ENCODE data around the gene PRXL2B. TPM values are rescaled to one million over a fixed set of nuclear protein-coding genes. Genes with fewer than 3 reads are reported as not detected.

PRXL2B gene
- total RNA-seq, 1 experiment from 2014 or later: 40.7 TPM

DNA sequence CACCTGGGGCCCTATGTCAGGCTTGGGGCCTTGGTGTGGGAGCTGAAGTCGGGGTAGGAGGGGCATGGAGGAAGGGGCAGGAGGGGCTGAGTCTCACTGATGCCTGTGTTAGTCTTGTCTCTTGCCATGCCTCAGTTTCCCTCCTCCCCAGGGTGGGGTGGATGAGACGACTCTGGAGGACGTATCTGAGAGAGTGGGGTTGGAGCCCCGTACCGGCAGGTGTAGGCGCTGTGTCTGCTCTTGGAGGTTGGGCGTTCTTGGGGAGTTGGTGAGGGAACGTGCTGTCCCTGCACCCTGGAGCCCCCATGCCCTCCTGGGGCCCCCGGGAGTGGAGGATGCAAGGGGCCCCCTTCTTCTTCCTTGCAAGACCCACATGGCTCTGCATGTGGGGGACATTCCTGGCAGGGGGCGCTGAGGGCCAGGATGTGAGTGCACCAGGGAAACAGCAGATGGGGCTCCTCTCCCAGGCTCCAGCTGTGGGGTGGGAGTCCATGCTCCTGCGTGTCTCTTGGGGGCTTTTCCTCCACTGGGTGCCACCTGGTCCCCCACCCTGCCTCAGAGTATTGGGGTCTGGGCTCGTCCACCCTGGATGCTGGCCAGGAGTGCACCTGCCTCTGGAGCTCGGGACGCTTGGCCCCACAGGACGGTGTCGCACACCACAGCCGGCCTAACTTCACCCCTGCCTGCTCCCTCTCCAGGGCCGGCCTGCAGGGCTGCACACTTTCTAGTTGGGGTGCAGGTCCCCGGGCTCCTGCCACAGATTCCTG, 31.8 kb upstream of the PRXL2B start:
- no peaks in the 10 kb centered on the region for H3K27me3 ChIP-seq (ENCODE audit: insufficient read depth, low read length)
- H2BK120ac ChIP-seq (ENCODE audit: low read depth, low read length, poor library complexity, severe bottlenecking): no peak overlapping the region
- H2BK5ac ChIP-seq (ENCODE audit: insufficient read length, low read length): no peak overlapping the region
- no peaks in the 10 kb centered on the region for H3K9me3 ChIP-seq (ENCODE audit: control insufficient read depth, low read depth, low read length)
- no peaks in the 10 kb centered on the region for H4K20me1 ChIP-seq (ENCODE audit: control insufficient read depth, insufficient read depth, insufficient read length)
- no peak overlapping the region for H2BK12ac ChIP-seq (ENCODE audit: insufficient read length, low read depth, low read length)
- no peak overlapping the region for H2AFZ ChIP-seq (ENCODE audit: low read length)
- no peaks in the 10 kb centered on the region for H3K4me1 ChIP-seq (ENCODE audit: insufficient read depth, low read length)
- no peak overlapping the region for H2AK5ac ChIP-seq (ENCODE audit: insufficient read length, low read length)
- H2BK20ac ChIP-seq (ENCODE audit: low read depth, low read length, poor library complexity, severe bottlenecking): no peak overlapping the region
- no peak overlapping the region for H3K4me3 Mint-ChIP-seq
- no peak overlapping the region for H4K5ac ChIP-seq (ENCODE audit: insufficient read length, low read depth, low read length)
- TF ChIP-seq CTCF (conservative IDR thresholded peaks at IDR 0.05): peak; percentile 60
- no peak overlapping the region for H4K91ac ChIP-seq (ENCODE audit: insufficient read length, low read depth, low read length)
- no CpG with 5 or more reads among the region's 19 CpGs for WGBS (ENCODE audit: extremely low coverage, insufficient read length, low lambda C conversion rate)
- H3K14ac ChIP-seq (ENCODE audit: insufficient read depth, low read length): no peak overlapping the region; the same call in 1 of the 2 replicates
- no peak overlapping the region for H3K9ac ChIP-seq (ENCODE audit: extremely low read depth, insufficient read length, low read length)
- H3K4me2 ChIP-seq (ENCODE audit: insufficient read depth, insufficient read length, low read length): no peak overlapping the region
- peaks cover 9 to 11% of the 10 kb centered on the region in 2 experiments for H3K4me1 Mint-ChIP-seq
- H3T11ph ChIP-seq (ENCODE audit: low read length): no peak overlapping the region
- no peaks in the 10 kb centered on the region for H3K36me3 Mint-ChIP-seq (ENCODE audit: insufficient read depth in 1 of 3, low read depth in 3 of 3)
- H3K27ac Mint-ChIP-seq: no peak overlapping the region
- H3K79me1 ChIP-seq (ENCODE audit: insufficient read depth, low read depth, low read length, poor library complexity, severe bottlenecking): no peaks in the 10 kb centered on the region
- no peaks in the 10 kb centered on the region for H3K9me3 Mint-ChIP-seq
- no peaks in the 10 kb centered on the region for H3K23me2 ChIP-seq (ENCODE audit: insufficient read length, low read depth, low read length, poor library complexity, severe bottlenecking)
- no peak overlapping the region for H3K4ac ChIP-seq (ENCODE audit: low read depth, low read length)
- H3K27me3 Mint-ChIP-seq (ENCODE audit: low read depth): no peaks in the 10 kb centered on the region
- no peak overlapping the region for H3K27ac ChIP-seq (ENCODE audit: insufficient read length, low read depth, low read length)
- H4K8ac ChIP-seq (replicated peaks; ENCODE audit: insufficient read length, low read depth, low read length): no peak overlapping the region
- no peak overlapping the region for H2BK15ac ChIP-seq (ENCODE audit: low read depth, low read length)
- no peak overlapping the region for H3K23ac ChIP-seq (ENCODE audit: insufficient read length, low read depth, low read length)
- no peak overlapping the region for H3K18ac ChIP-seq (ENCODE audit: insufficient read length, low read depth, low read length)
- H3K56ac ChIP-seq (ENCODE audit: insufficient read length, low read depth, low read length): no peak overlapping the region
- DNase-seq: no peak
- no peaks in the 10 kb centered on the region for H3K79me2 ChIP-seq (ENCODE audit: insufficient read depth, low read length)
